H1 (cell line): ENCODE results near the gene AP1M2. TPM values are rescaled to one million over a fixed set of nuclear protein-coding genes. Genes with fewer than 3 reads are reported as not detected.

Experiments used
- CTCF ChIA-PET: fragments of 300-600 bp; sonication (Branson Sonifier 250); formaldehyde crosslinking; loops from one replicate; lab custom pipeline; 2021; ENCODE audit not compliant: partially characterized antibody; lab: Charles Lee
- POLR2A ChIA-PET: fragments of 300-600 bp; sonication (Branson Sonifier 250); formaldehyde crosslinking; loops from one replicate; lab custom pipeline; 2021; ENCODE audit warnings: inconsistent platforms; ENCODE audit not compliant: partially characterized antibody; lab: Charles Lee
- DNase-seq, 2 experiments: peaks; one replicate each; pipeline versions ENCODE4 v3.0.0 to v3.0.0-alpha.2; 2010 to 2022; ENCODE audit warnings: low spot score in 2 of 2, low read depth in 1 of 2, mixed read lengths in 1 of 2
- FAIRE-seq: peaks from 2 replicates; lab custom pipeline; 2011; peaks lifted over from hg19 to GRCh38; lab: Jason Lieb, UNC
- H2AFZ ChIP-seq: 2 replicates; pipeline ENCODE4 v1.8.1; 2012; ENCODE audit warnings: low read length, inconsistent platforms
- H2AK5ac ChIP-seq: 2 replicates; pipeline ENCODE4 v1.6.1; 2013; ENCODE audit warnings: low read depth, low read length
- H2BK120ac ChIP-seq: replicated peaks from 2 replicates; pipeline ENCODE3; 2013; ENCODE audit warnings: low read depth, low read length, inconsistent platforms
- H2BK12ac ChIP-seq: 2 replicates; pipeline ENCODE4 v1.6.1; 2013; ENCODE audit warnings: low read depth, low read length
- H2BK15ac ChIP-seq: 2 replicates; pipeline ENCODE4 v1.6.1; 2013; ENCODE audit warnings: low read length
- H2BK20ac ChIP-seq: 2 replicates; pipeline ENCODE4 v1.6.1; 2013; ENCODE audit warnings: low read length
- H2BK5ac ChIP-seq: 2 replicates; pipeline ENCODE4 v1.6.1; 2013; ENCODE audit warnings: low read depth, low read length
- H3K14ac ChIP-seq: 2 replicates; pipeline ENCODE4 v1.6.1; 2013; ENCODE audit warnings: inconsistent platforms; ENCODE audit not compliant: insufficient read length
- H3K18ac ChIP-seq: 2 replicates; pipeline ENCODE4 v1.6.1; 2013; ENCODE audit warnings: low read length; ENCODE audit errors: extremely low read depth
- H3K23ac ChIP-seq: 2 replicates; pipeline ENCODE4 v1.6.1; 2013; ENCODE audit warnings: inconsistent platforms; ENCODE audit not compliant: insufficient read length
- H3K23me2 ChIP-seq: 2 replicates; pipeline ENCODE4 v1.6.1; 2013; ENCODE audit warnings: low read depth, low read length
- H3K27ac ChIP-seq: 2 replicates; pipeline ENCODE4 v1.6.1; 2011; ENCODE audit warnings: low read depth, low read length, inconsistent platforms
- H3K27me3 ChIP-seq, 4 experiments: replicated peaks in 1 of 4; 1 replicate in 1 of 4; 2 replicates in 3 of 4; pipeline versions ENCODE4 v1.6.1 to v1.8.1; 2011 to 2013; ENCODE audit warnings: low read length in 3 of 4, mild to moderate bottlenecking in 3 of 4, inconsistent platforms in 2 of 4, mixed read lengths in 2 of 4, moderate library complexity in 1 of 4; ENCODE audit not compliant: control insufficient read depth in 3 of 4, insufficient read depth in 3 of 4; ENCODE audit errors: extremely low read depth in 1 of 4
- H3K36me3 ChIP-seq, 4 experiments: 2 replicates each; pipeline versions ENCODE4 v1.6.1 to v1.8.1; 2011 to 2013; ENCODE audit warnings: mild to moderate bottlenecking in 4 of 4, low read length in 3 of 4, moderate library complexity in 2 of 4, control low read depth in 1 of 4, inconsistent platforms in 1 of 4; ENCODE audit not compliant: insufficient read depth in 4 of 4, control insufficient read depth in 2 of 4
- H3K4ac ChIP-seq: replicated peaks from 2 replicates; pipeline ENCODE3; 2013; ENCODE audit warnings: low read length, low read depth, mixed read lengths, inconsistent platforms; ENCODE audit not compliant: insufficient read length
- H3K4me1 ChIP-seq, 4 experiments: replicated peaks in 1 of 4; 1 replicate in 1 of 4; 2 replicates in 3 of 4; pipeline versions ENCODE4 v1.6.1 to v1.8.1; 2011 to 2013; ENCODE audit warnings: low read length in 3 of 4, inconsistent platforms in 2 of 4, mixed read lengths in 1 of 4; ENCODE audit not compliant: insufficient read depth in 4 of 4, control insufficient read depth in 3 of 4
- H3K4me2 ChIP-seq, 2 experiments: 2 replicates each; pipeline versions ENCODE4 v1.6.1 to v1.8.1; 2011 to 2013; ENCODE audit warnings: low read depth in 2 of 2, low read length in 2 of 2, control low read depth in 1 of 2, inconsistent platforms in 1 of 2, mild to moderate bottlenecking in 1 of 2; ENCODE audit not compliant: insufficient read depth in 1 of 2
- H3K4me3 ChIP-seq, 4 experiments: fragments of 200-600, 300-600 bp in 1 of 4; sonication (generic), shearing (Covaris generic), sonication (Bioruptor Twin) in 1 of 4; 2 replicates each; pipeline versions ENCODE4 v1.5.1 to v1.8.1; 2011 to 2016; ENCODE audit warnings: low read length in 4 of 4, low read depth in 3 of 4, control low read depth in 2 of 4, inconsistent platforms in 2 of 4, mild to moderate bottlenecking in 2 of 4, mixed read lengths in 1 of 4, moderate library complexity in 1 of 4; ENCODE audit not compliant: insufficient read depth in 2 of 4; ENCODE audit errors: extremely low read depth in 1 of 4
- H3K56ac ChIP-seq: replicated peaks from 2 replicates; pipeline ENCODE3; 2013; ENCODE audit warnings: low read depth, mild to moderate bottlenecking, mixed read lengths, low read length, inconsistent platforms; ENCODE audit not compliant: insufficient read length
- H3K79me1 ChIP-seq: 2 replicates; pipeline ENCODE4 v1.6.1; 2013; ENCODE audit warnings: low read depth, low read length, control low read depth
- H3K79me2 ChIP-seq, 2 experiments: 2 replicates each; pipeline versions ENCODE4 v1.6.1 to v1.8.1; 2012 to 2013; ENCODE audit warnings: low read length in 2 of 2, mild to moderate bottlenecking in 2 of 2, inconsistent platforms in 1 of 2; ENCODE audit not compliant: insufficient read depth in 2 of 2, control insufficient read depth in 1 of 2
- H3K9ac ChIP-seq, 4 experiments: replicated peaks in 1 of 4; 1 replicate in 1 of 4; 2 replicates in 3 of 4; pipeline versions ENCODE4 v1.6.1 to v1.8.1; 2011 to 2013; ENCODE audit warnings: low read depth in 3 of 4, low read length in 3 of 4, control low read depth in 2 of 4, mild to moderate bottlenecking in 2 of 4, moderate library complexity in 2 of 4, inconsistent platforms in 1 of 4; ENCODE audit errors: extremely low read depth in 1 of 4
- H3K9me3 ChIP-seq, 2 experiments: 2 replicates each; pipeline versions ENCODE4 v1.6.1 to v1.8.1; 2012 to 2013; ENCODE audit warnings: mild to moderate bottlenecking in 2 of 2, moderate library complexity in 2 of 2, control low read depth in 1 of 2, inconsistent platforms in 1 of 2, low read depth in 1 of 2, low read length in 1 of 2, mixed read lengths in 1 of 2; ENCODE audit not compliant: insufficient read depth in 2 of 2
- H4K20me1 ChIP-seq, 2 experiments: replicated peaks in 1 of 2; 2 replicates each; pipeline versions ENCODE3 to v1.8.1; 2011 to 2013; ENCODE audit warnings: inconsistent platforms in 2 of 2, low read length in 2 of 2, mild to moderate bottlenecking in 1 of 2; ENCODE audit not compliant: insufficient read depth in 2 of 2, control insufficient read depth in 1 of 2
- H4K5ac ChIP-seq: 2 replicates; pipeline ENCODE4 v1.6.1; 2013; ENCODE audit warnings: low read length, low read depth, mixed read lengths, inconsistent platforms; ENCODE audit not compliant: insufficient read length
- H4K8ac ChIP-seq: 2 replicates; pipeline ENCODE4 v1.8.0; 2013; ENCODE audit warnings: mild to moderate bottlenecking, moderate library complexity, low read length, inconsistent platforms; ENCODE audit not compliant: insufficient read depth; ENCODE audit errors: extremely low read depth
- H4K91ac ChIP-seq: replicated peaks from 2 replicates; pipeline ENCODE3; 2013; ENCODE audit warnings: low read length, mixed read lengths, inconsistent platforms; ENCODE audit not compliant: insufficient read length
- CHD1 ChIP-seq: IDR thresholded peaks from 2 replicates; pipeline ENCODE4 v1.6.1; 2012; ENCODE audit warnings: low read depth, low read length, improper control_type of control experiment
- CHD2 ChIP-seq: IDR thresholded peaks from 2 replicates; pipeline ENCODE4 v1.6.1; 2012; ENCODE audit warnings: low read length, improper control_type of control experiment
- JUND ChIP-seq: IDR thresholded peaks from 2 replicates; pipeline ENCODE4 v1.6.1; 2011; ENCODE audit warnings: mild to moderate bottlenecking, improper control_type of control experiment, low read length
- NANOG ChIP-seq: IDR thresholded peaks from 2 replicates; pipeline ENCODE4 v1.6.1; 2011; ENCODE audit warnings: low read length, low read depth, mild to moderate bottlenecking, inconsistent platforms; ENCODE audit not compliant: insufficient read depth, poor library complexity, severe bottlenecking
- POLR2AphosphoS5 ChIP-seq: IDR thresholded peaks from 2 replicates; pipeline ENCODE4 v1.6.1; 2011; ENCODE audit warnings: low read depth, low read length
- POU5F1 ChIP-seq: IDR thresholded peaks from 2 replicates; pipeline ENCODE4 v1.6.1; 2011; ENCODE audit warnings: low read depth, mild to moderate bottlenecking, low read length, moderate library complexity
- RNF2 ChIP-seq: fragments of 200-900, 300-1000 bp; sonication (generic); IDR thresholded peaks from 2 replicates; pipeline ENCODE4 v1.7.1; 2016; ENCODE audit warnings: borderline replicate concordance, low read depth, mild to moderate bottlenecking, antibody characterized with exemption, low read length; ENCODE audit not compliant: poor library complexity, severe bottlenecking; ENCODE audit errors: missing control alignments
- RXRA ChIP-seq: IDR thresholded peaks from 2 replicates; pipeline ENCODE4 v1.6.1; 2011; ENCODE audit warnings: low read depth, mild to moderate bottlenecking, low read length, moderate library complexity; ENCODE audit not compliant: insufficient read depth
- SRF ChIP-seq: IDR thresholded peaks from 2 replicates; pipeline ENCODE4 v1.6.1; 2011; ENCODE audit warnings: mild to moderate bottlenecking, low read depth, low read length, moderate library complexity
- TBP ChIP-seq: IDR thresholded peaks from 2 replicates; pipeline ENCODE4 v1.6.1; 2011; ENCODE audit warnings: low read depth, low read length, improper control_type of control experiment
- TEAD4 ChIP-seq: IDR thresholded peaks from 2 replicates; pipeline ENCODE4 v1.6.1; 2012; ENCODE audit warnings: low read depth, low read length, inconsistent platforms, mixed read lengths
- WGBS, 2 experiments: shearing (Covaris generic) in 1 of 2; methylation state at CpG; one replicate each; pipeline versions ENCODE4 v1.1.6 to v1.1.7; 2013 to 2015; ENCODE audit warnings: low lambda C conversion rate in 2 of 2, mixed read lengths in 2 of 2, inconsistent platforms in 1 of 2, low coverage in 1 of 2, missing lambda C conversion rate in 1 of 2; ENCODE audit not compliant: insufficient replicate concordance in 2 of 2, insufficient coverage in 1 of 2, insufficient read length in 1 of 2; ENCODE audit errors: extremely low coverage in 1 of 2, missing lambda C conversion rate in 1 of 2; 5-methylcytosine and 5-hydroxymethylcytosine counted together
- polyA plus RNA-seq, 7 experiments: library from polyadenylated mRNA; depleted of rRNA in 3 of 7; stranded (reverse) in 5 of 7; unstranded in 2 of 7; fragments of >200 nt in 5 of 7; fragments of 200-250 nt in 2 of 7; gene quantifications; 1 replicate in 5 of 7; 2 replicates in 1 of 7; 4 replicates in 1 of 7; pipeline versions ENCODE4 v1.2.1 to v1.2.3, GENCODE V29; 2011 to 2013; ENCODE audit warnings: missing spikeins in 2 of 7, mixed read lengths in 2 of 7
- total RNA-seq: library from RNA; stranded (reverse); fragmentation: NEBNext Ultra II Directional; extraction: Animal tissue kit (Norgen Biotek cat#: 25700); gene quantifications from 2 replicates; pipeline ENCODE4 v1.2.1, GENCODE V29; 2021
- TF ChIP-seq, protein P1 (sequence below): IDR thresholded peaks from 2 replicates; pipeline ENCODE4 v1.6.1; 2012; ENCODE audit warnings: inconsistent platforms
- TF ChIP-seq, protein P2 (sequence below): IDR thresholded peaks from 2 replicates; pipeline ENCODE4 v1.6.1; 2011; ENCODE audit warnings: low read depth, mild to moderate bottlenecking, low read length; ENCODE audit not compliant: insufficient read depth

The AP1M2 gene
- total and polyA plus RNA-seq, 2 of the 8 experiments (the other 6 are each of a cell fraction or from before 2014, with no cell fraction given): 140 to 161 TPM

DNA sequence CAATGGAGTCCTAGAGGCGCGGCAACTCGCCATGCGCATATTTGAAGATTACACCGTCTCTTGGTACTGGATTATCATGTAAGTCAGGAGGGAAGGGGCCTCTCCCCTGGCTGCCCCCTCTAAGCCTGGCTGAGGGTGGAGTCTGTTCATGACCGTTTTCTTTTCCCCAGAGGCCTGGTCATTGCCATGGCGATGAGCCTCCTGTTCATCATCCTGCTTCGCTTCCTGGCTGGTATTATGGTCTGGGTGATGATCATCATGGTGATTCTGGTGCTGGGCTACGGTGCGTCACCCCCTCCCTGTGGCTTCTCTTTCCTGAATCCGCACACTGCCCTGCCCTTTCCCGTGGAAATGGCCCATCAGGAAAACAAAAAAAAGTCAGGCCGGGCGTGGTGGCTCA is 44.8 kb upstream of the AP1M2 start:
- Histone ChIP-seq H4K20me1 (peaks cover 0 to 2% of the 10 kb centered on the region in 2 experiments), H3K18ac (no peak overlapping the region), H3K14ac (no peak overlapping the region), H3K79me2 (no peaks in the 10 kb centered on the region; a peak in 1 of 4 replicates), H3K4me3 (no peak overlapping the region), H2AFZ (no peak overlapping the region), H3K9ac (no peak overlapping the region), H2BK5ac (no peak overlapping the region), H4K91ac (no peak overlapping the region), H2BK20ac (no peak overlapping the region), H2AK5ac (no peak overlapping the region), H3K4me1 (no peaks in the 10 kb centered on the region; a peak in 1 of 7 replicates), H3K9me3 (no peaks in the 10 kb centered on the region), H3K79me1 (no peaks in the 10 kb centered on the region), H2BK120ac (no peak overlapping the region), H2BK15ac (no peak overlapping the region), H3K27me3 (no peaks in the 10 kb centered on the region), H3K23me2 (no peaks in the 10 kb centered on the region), H3K56ac (no peak overlapping the region), H3K4me2 (no peak overlapping the region), H3K4ac (no peak overlapping the region), H3K23ac (no peak overlapping the region), H2BK12ac (no peak overlapping the region), H3K27ac (no peak overlapping the region), H3K36me3 (peaks cover 27 to 78% (median 53%) of the 10 kb centered on the region in 4 experiments), H4K8ac (no peak overlapping the region), H4K5ac (no peak overlapping the region)
- FAIRE-seq: no peak
- CTCF ChIA-PET: no interaction called here
- POLR2A ChIA-PET: interaction anchor here (0.7 kb wide), 1 partner anchor 71 kb away, joined by 4 read pairs; no protein-coding TSS in a partner anchor
- no peak for DNase-seq
- 96% methylated on average over 14 of the region's 14 CpGs; no CpG with 5 or more reads in 1 of the 2 experiments for WGBS, 2 experiments
- TF ChIP-seq SRF: no peak
- TF ChIP-seq, protein P1, sequence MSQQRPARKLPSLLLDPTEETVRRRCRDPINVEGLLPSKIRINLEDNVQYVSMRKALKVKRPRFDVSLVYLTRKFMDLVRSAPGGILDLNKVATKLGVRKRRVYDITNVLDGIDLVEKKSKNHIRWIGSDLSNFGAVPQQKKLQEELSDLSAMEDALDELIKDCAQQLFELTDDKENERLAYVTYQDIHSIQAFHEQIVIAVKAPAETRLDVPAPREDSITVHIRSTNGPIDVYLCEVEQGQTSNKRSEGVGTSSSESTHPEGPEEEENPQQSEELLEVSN: no peak
- no peak for TF ChIP-seq JUND
- no peak for TF ChIP-seq POLR2AphosphoS5
- no peak for TF ChIP-seq RNF2
- TF ChIP-seq NANOG: no peak
- TF ChIP-seq CHD2: no peak
- TF ChIP-seq RXRA: no peak
- TF ChIP-seq, protein P2, sequence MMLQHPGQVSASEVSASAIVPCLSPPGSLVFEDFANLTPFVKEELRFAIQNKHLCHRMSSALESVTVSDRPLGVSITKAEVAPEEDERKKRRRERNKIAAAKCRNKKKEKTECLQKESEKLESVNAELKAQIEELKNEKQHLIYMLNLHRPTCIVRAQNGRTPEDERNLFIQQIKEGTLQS: no peak
- TF ChIP-seq CHD1: no peak
- no peak for TF ChIP-seq TBP
- no peak for TF ChIP-seq TEAD4
- no peak for TF ChIP-seq POU5F1
